GM23338 (cell line): ENCODE results near the gene ADAMTS5.

Source experiments
- CTCF ChIP-seq, 2 experiments: fragments of 200-600 bp in 1 of 2; sonication (generic) in 1 of 2; conservative IDR thresholded peaks; 2 replicates each; pipeline versions ENCODE4 v1.5.1 to v1.6.1; 2016 to 2017; ENCODE audit warnings: antibody characterized with exemption in 2 of 2, low read depth in 2 of 2, mild to moderate bottlenecking in 2 of 2, moderate library complexity in 1 of 2
- REST ChIP-seq: IDR thresholded peaks from one replicate; pipeline ENCODE4 v1.6.1; 2018; ENCODE audit warnings: antibody characterized with exemption; ENCODE audit not compliant: unreplicated experiment

- no peak for TF ChIP-seq REST
- TF ChIP-seq CTCF (conservative IDR thresholded peaks at IDR 0.05; ENCODE audit: low read depth in 2 of 2): no peak
These were observed 18.7 kb downstream of the ADAMTS5 start for GRCh38 chr21:26948194-26948593.
